SK-N-SH treated with all-trans-retinoic acid at 6 μM for 48 hours (cell line): Measurements from ENCODE around the gene SNX13.

Source experiments
- RARB ChIP-seq: fragments of 250-450 bp; sonication (Bioruptor Pico); IDR thresholded peaks from 2 replicates; pipeline ENCODE4 v1.8.0; 2021; ENCODE audit warnings: mild to moderate bottlenecking, moderate library complexity
- ZC3H10 ChIP-seq: fragments of 250-450 bp; sonication (Bioruptor Pico); IDR thresholded peaks from 2 replicates; pipeline ENCODE4 v1.5.1; 2021; ENCODE audit warnings: mild to moderate bottlenecking, moderate library complexity
- TF ChIP-seq, protein P1 (sequence below): fragments of 250-450 bp; sonication (Bioruptor Pico); IDR thresholded peaks from 2 replicates; pipeline ENCODE4 v1.8.0; 2020; ENCODE audit warnings: mild to moderate bottlenecking, moderate library complexity, borderline replicate concordance

GRCh38 chr7:17741426-17741825 is 198.9 kb downstream of the SNX13 start:
- TF ChIP-seq, protein P1, sequence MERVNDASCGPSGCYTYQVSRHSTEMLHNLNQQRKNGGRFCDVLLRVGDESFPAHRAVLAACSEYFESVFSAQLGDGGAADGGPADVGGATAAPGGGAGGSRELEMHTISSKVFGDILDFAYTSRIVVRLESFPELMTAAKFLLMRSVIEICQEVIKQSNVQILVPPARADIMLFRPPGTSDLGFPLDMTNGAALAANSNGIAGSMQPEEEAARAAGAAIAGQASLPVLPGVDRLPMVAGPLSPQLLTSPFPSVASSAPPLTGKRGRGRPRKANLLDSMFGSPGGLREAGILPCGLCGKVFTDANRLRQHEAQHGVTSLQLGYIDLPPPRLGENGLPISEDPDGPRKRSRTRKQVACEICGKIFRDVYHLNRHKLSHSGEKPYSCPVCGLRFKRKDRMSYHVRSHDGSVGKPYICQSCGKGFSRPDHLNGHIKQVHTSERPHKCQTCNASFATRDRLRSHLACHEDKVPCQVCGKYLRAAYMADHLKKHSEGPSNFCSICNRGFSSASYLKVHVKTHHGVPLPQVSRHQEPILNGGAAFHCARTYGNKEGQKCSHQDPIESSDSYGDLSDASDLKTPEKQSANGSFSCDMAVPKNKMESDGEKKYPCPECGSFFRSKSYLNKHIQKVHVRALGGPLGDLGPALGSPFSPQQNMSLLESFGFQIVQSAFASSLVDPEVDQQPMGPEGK (CRISPR knock-in tag): no peak
- TF ChIP-seq ZC3H10: no peak
- no peak for TF ChIP-seq RARB (CRISPR knock-in tag)
